HepG2 (cell line): ENCODE data around the gene PIKFYVE. TPM values are rescaled to one million over a fixed set of nuclear protein-coding genes. Genes with fewer than 3 reads are reported as not detected.
"Not testable (repeated sequence)": the region's sequence is repeated elsewhere in the genome, so short reads cannot be mapped to it uniquely, and the experiment has no call there.

Experiments used
- ATAC-seq: fragments of 200-7000 bp; cut with Tn5 transposase; 3 replicates; pipeline ENCODE4 v1.9.1; 2020; ENCODE audit warnings: mild to moderate bottlenecking, moderate library complexity
- BruUV-seq: library from RNA; stranded (reverse); fragments of 400-500 nt; replicated peaks from 2 replicates; lab custom pipeline; 2021; lab: Mats Ljungman, UMichigan
- CTCF ChIA-PET: fragments of 300-600 bp; formaldehyde crosslinking; extraction: SDS; loops from one replicate; lab custom pipeline; 2021; ENCODE audit warnings: low total read pairs, inconsistent platforms, low intra/inter-chr PET ratio; lab: Yijun Ruan, JAX
- POLR2A ChIA-PET: fragments of 350-600 bp; sonication (Branson Sonifier 250); formaldehyde crosslinking; loops from one replicate; lab custom pipeline; 2020; ENCODE audit warnings: antibody characterized with exemption, inconsistent platforms; lab: Yijun Ruan, JAX
- DNase-seq: peaks from one replicate; pipeline ENCODE4 v3.0.0-alpha.2; 2015; ENCODE audit warnings: low spot score
- FAIRE-seq: peaks from 3 replicates; lab custom pipeline; 2011; peaks lifted over from hg19 to GRCh38; lab: Jason Lieb, UNC
- H2AFZ ChIP-seq: one replicate; pipeline ENCODE4 v1.6.1; 2011; ENCODE audit warnings: low read length, inconsistent platforms
- H3K27ac ChIP-seq: fragments of 300-600 bp; 3 replicates; pipeline ENCODE4 v1.8.0; 2011; ENCODE audit warnings: mixed run types, mild to moderate bottlenecking, mixed read lengths, low read length, inconsistent platforms; ENCODE audit not compliant: insufficient read depth; ENCODE audit errors: extremely low read length
- H3K27me3 ChIP-seq, 2 experiments: fragments of 200-600 bp in 1 of 2; 2 replicates in 1 of 2; 3 replicates in 1 of 2; pipeline versions ENCODE4 v1.6.0 to v1.8.0; 2011; ENCODE audit warnings: low read length in 2 of 2, mild to moderate bottlenecking in 2 of 2, moderate library complexity in 2 of 2, inconsistent platforms in 1 of 2; ENCODE audit not compliant: insufficient read depth in 2 of 2, control insufficient read depth in 1 of 2
- H3K36me3 ChIP-seq, 2 experiments: fragments of 200-600 bp in 1 of 2; replicated peaks in 1 of 2; 2 replicates in 1 of 2; 3 replicates in 1 of 2; pipeline versions ENCODE4 v1.5.1 to v1.8.0; 2011; ENCODE audit warnings: low read length in 2 of 2, inconsistent platforms in 1 of 2; ENCODE audit not compliant: insufficient read depth in 2 of 2, control insufficient read depth in 1 of 2
- H3K4me1 ChIP-seq: 2 replicates; pipeline ENCODE4 v1.5.1; 2012; ENCODE audit warnings: low read length, inconsistent platforms; ENCODE audit not compliant: insufficient read depth
- H3K4me2 ChIP-seq: 2 replicates; pipeline ENCODE4 v1.6.0; 2011; ENCODE audit warnings: low read depth, low read length, inconsistent platforms
- H3K4me3 ChIP-seq, 3 experiments: fragments of 200-600 bp in 1 of 3; sonication (generic), shearing (Covaris generic) in 1 of 3; replicated peaks in 1 of 3; 2 replicates each; pipeline ENCODE4 v1.5.1; 2011 to 2016; ENCODE audit warnings: low read length in 3 of 3, inconsistent platforms in 2 of 3, low read depth in 2 of 3, mild to moderate bottlenecking in 2 of 3, control low read depth in 1 of 3, mixed read lengths in 1 of 3; ENCODE audit not compliant: insufficient read depth in 1 of 3
- H3K79me2 ChIP-seq: one replicate; pipeline ENCODE4 v1.6.1; 2011; ENCODE audit warnings: low read length, inconsistent platforms; ENCODE audit not compliant: insufficient read depth
- H3K9ac ChIP-seq: 2 replicates; pipeline ENCODE4 v1.6.0; 2011; ENCODE audit warnings: mild to moderate bottlenecking, low read depth, low read length, inconsistent platforms; ENCODE audit not compliant: insufficient read depth
- H3K9me3 ChIP-seq: 2 replicates; pipeline ENCODE4 v1.5.1; 2012; ENCODE audit warnings: mild to moderate bottlenecking, low read length
- H4K20me1 ChIP-seq: 2 replicates; pipeline ENCODE4 v1.6.0; 2011; ENCODE audit warnings: inconsistent platforms, mild to moderate bottlenecking, low read length, moderate library complexity; ENCODE audit not compliant: insufficient read depth
- CEBPB ChIP-seq: IDR thresholded peaks from 2 replicates; pipeline ENCODE4 v1.6.1; 2011; ENCODE audit warnings: low read depth, low read length, improper control_type of control experiment, borderline replicate concordance
- CERS6 ChIP-seq: sonication (generic); formaldehyde crosslinking; IDR thresholded peaks from 2 replicates; pipeline ENCODE4 v1.5.0; 2020; ENCODE audit warnings: missing genetic modification reagents
- GATAD1 ChIP-seq: IDR thresholded peaks from 2 replicates; pipeline ENCODE4 v1.6.1; 2016; ENCODE audit warnings: missing genetic modification reagents, missing compliant biosample characterization
- GRHL1 ChIP-seq: sonication (generic); formaldehyde crosslinking; conservative IDR thresholded peaks from 2 replicates; pipeline ENCODE4 v1.8.0; 2022; ENCODE audit warnings: missing genetic modification reagents
- GTF2F1 ChIP-seq: fragments of 150-350 bp; IDR thresholded peaks from 2 replicates; pipeline ENCODE4 v1.6.1; 2014; ENCODE audit warnings: low read length
- KDM6A ChIP-seq: IDR thresholded peaks from 2 replicates; pipeline ENCODE4 v1.6.1; 2016; ENCODE audit warnings: low read depth
- NR2F6 ChIP-seq, 2 experiments: IDR thresholded peaks; 2 replicates each; pipeline ENCODE4 v1.6.1; 2016; ENCODE audit warnings: antibody characterized with exemption in 1 of 2, mild to moderate bottlenecking in 1 of 2
- PAX8 ChIP-seq: sonication (generic); formaldehyde crosslinking; IDR thresholded peaks from 2 replicates; pipeline ENCODE4 v1.8.0; 2022; ENCODE audit warnings: mild to moderate bottlenecking, missing genetic modification reagents, borderline replicate concordance
- POGZ ChIP-seq: sonication (generic); formaldehyde crosslinking; IDR thresholded peaks from 2 replicates; pipeline ENCODE4 v1.4.0; 2020; ENCODE audit warnings: mild to moderate bottlenecking, missing genetic modification reagents
- POLR2AphosphoS2 ChIP-seq: IDR thresholded peaks from 2 replicates; pipeline ENCODE4 v1.6.1; 2011; ENCODE audit warnings: low read depth, low read length, improper control_type of control experiment
- SP1 ChIP-seq, 2 experiments: fragments of 450-650 bp in 1 of 2; sonication (generic) in 1 of 2; formaldehyde crosslinking in 1 of 2; IDR thresholded peaks; 2 replicates each; pipeline versions ENCODE4 v1.4.0 to v1.6.1; 2016 to 2020; ENCODE audit warnings: missing genetic modification reagents in 1 of 2
- ZKSCAN5 ChIP-seq: sonication (generic); formaldehyde crosslinking; IDR thresholded peaks from 2 replicates; pipeline ENCODE4 v1.5.1; 2020; ENCODE audit warnings: mild to moderate bottlenecking, missing genetic modification reagents
- ZNF20 ChIP-seq: sonication (generic); formaldehyde crosslinking; IDR thresholded peaks from 2 replicates; pipeline ENCODE4 v1.4.0; 2020; ENCODE audit warnings: mild to moderate bottlenecking, moderate library complexity, missing genetic modification reagents
- ZNF234 ChIP-seq: sonication (generic); formaldehyde crosslinking; conservative IDR thresholded peaks from 2 replicates; pipeline ENCODE4 v1.5.1; 2020; ENCODE audit warnings: mild to moderate bottlenecking, missing genetic modification reagents
- ZNF274 ChIP-seq: sonication (generic); formaldehyde crosslinking; IDR thresholded peaks from 2 replicates; pipeline ENCODE4 v1.5.1; 2020; ENCODE audit warnings: mild to moderate bottlenecking, missing genetic modification reagents
- ZNF724P ChIP-seq: sonication (generic); formaldehyde crosslinking; IDR thresholded peaks from 2 replicates; pipeline ENCODE4 v1.8.0; 2022; ENCODE audit warnings: missing genetic modification reagents, borderline replicate concordance
- ZNF775 ChIP-seq: sonication (generic); formaldehyde crosslinking; IDR thresholded peaks from 2 replicates; pipeline ENCODE4 v1.4.0; 2020; ENCODE audit warnings: missing genetic modification reagents, mild to moderate bottlenecking, moderate library complexity, borderline replicate concordance
- WGBS: methylation state at CpG from one replicate; pipeline ENCODE4 v1.1.6; 2017; ENCODE audit warnings: low lambda C conversion rate; 5-methylcytosine and 5-hydroxymethylcytosine counted together
- in situ Hi-C: cut with HindIII; loops from 2 replicates; pipeline ENCODE4 v1.10.0; 2017; ENCODE audit warnings: low pct_unique_long_range_greater_than_20kb; ENCODE audit not compliant: extremely low pct_ligation_motif_present
- intact Hi-C: fragments of 100-400 bp; cut with micrococcal nuclease; formaldehyde crosslinking; loops from one replicate; pipeline ENCODE4 v1.10.0; 2022; ENCODE audit not compliant: unreplicated experiment
- polyA plus RNA-seq, 8 experiments: library from polyadenylated mRNA; depleted of rRNA in 3 of 8; stranded (reverse) in 7 of 8; unstranded in 1 of 8; fragments of >200 nt; fragmentation: Illumina TruSeq in 4 of 8; extraction: Trizol in 4 of 8; gene quantifications; 2 replicates each; pipeline versions ENCODE4 v1.2.1 to v1.2.3, GENCODE V29; 2011 to 2016; ENCODE audit warnings: low read depth in 4 of 8, missing spikeins in 1 of 8, mixed read lengths in 1 of 8; ENCODE audit not compliant: insufficient read depth in 1 of 8
- total RNA-seq, 5 experiments: library from RNA; depleted of rRNA; stranded (reverse); fragments of >200 nt; fragmentation: Illumina TruSeq; extraction: Trizol; gene quantifications; 2 replicates each; pipeline ENCODE4 v1.2.3, GENCODE V29; 2016; ENCODE audit warnings: low read depth in 1 of 5
- TF ChIP-seq, protein P1 (sequence below): sonication (generic); formaldehyde crosslinking; IDR thresholded peaks from 2 replicates; pipeline ENCODE4 v1.4.0; 2020; ENCODE audit warnings: missing genetic modification reagents
- TF ChIP-seq, protein P2 (sequence below): sonication (generic); formaldehyde crosslinking; IDR thresholded peaks from 2 replicates; pipeline ENCODE4 v1.4.0; 2020; ENCODE audit warnings: missing genetic modification reagents, borderline replicate concordance

The PIKFYVE gene
- total and polyA plus RNA-seq, 2 of the 13 experiments (the other 11 are each of a cell fraction or from before 2014, with no cell fraction given) = 20.2 to 21.7 TPM

- TF ChIP-seq, protein P1, sequence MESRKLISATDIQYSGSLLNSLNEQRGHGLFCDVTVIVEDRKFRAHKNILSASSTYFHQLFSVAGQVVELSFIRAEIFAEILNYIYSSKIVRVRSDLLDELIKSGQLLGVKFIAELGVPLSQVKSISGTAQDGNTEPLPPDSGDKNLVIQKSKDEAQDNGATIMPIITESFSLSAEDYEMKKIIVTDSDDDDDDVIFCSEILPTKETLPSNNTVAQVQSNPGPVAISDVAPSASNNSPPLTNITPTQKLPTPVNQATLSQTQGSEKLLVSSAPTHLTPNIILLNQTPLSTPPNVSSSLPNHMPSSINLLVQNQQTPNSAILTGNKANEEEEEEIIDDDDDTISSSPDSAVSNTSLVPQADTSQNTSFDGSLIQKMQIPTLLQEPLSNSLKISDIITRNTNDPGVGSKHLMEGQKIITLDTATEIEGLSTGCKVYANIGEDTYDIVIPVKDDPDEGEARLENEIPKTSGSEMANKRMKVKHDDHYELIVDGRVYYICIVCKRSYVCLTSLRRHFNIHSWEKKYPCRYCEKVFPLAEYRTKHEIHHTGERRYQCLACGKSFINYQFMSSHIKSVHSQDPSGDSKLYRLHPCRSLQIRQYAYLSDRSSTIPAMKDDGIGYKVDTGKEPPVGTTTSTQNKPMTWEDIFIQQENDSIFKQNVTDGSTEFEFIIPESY (CRISPR knock-in tag) = peak; percentile 73
- TF ChIP-seq ZNF775 = peak; percentile 80; the same call in 1 of the 2 replicates
- TF ChIP-seq ZNF274 (CRISPR knock-in tag) = no peak; the same call in 1 of the 2 replicates
- TF ChIP-seq, protein P2, sequence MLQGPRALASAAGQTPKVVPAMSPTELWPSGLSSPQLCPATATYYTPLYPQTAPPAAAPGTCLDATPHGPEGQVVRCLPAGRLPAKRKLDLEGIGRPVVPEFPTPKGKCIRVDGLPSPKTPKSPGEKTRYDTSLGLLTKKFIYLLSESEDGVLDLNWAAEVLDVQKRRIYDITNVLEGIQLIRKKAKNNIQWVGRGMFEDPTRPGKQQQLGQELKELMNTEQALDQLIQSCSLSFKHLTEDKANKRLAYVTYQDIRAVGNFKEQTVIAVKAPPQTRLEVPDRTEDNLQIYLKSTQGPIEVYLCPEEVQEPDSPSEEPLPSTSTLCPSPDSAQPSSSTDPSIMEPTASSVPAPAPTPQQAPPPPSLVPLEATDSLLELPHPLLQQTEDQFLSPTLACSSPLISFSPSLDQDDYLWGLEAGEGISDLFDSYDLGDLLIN = no peak
- peak; percentile 96 for TF ChIP-seq POGZ
- TF ChIP-seq GTF2F1 = no peak
- no peak for TF ChIP-seq CERS6 (CRISPR knock-in tag)
- no peak for TF ChIP-seq GRHL1 (CRISPR knock-in tag)
- TF ChIP-seq PAX8 (CRISPR knock-in tag) = no peak
- TF ChIP-seq ZKSCAN5 = no peak
- no peak for TF ChIP-seq ZNF234 (CRISPR knock-in tag)
- TF ChIP-seq POLR2AphosphoS2 = peak; percentile 90
- TF ChIP-seq CEBPB = no peak
- no peak for TF ChIP-seq SP1 (IDR thresholded peaks at IDR 0.05)
- TF ChIP-seq SP1 (CRISPR knock-in tag; IDR thresholded peaks at IDR 0.05) = peak; percentile 81
- no peak for TF ChIP-seq KDM6A
- TF ChIP-seq GATAD1 = peak; percentile 89
- peak; percentile 88 for TF ChIP-seq NR2F6 (IDR thresholded peaks at IDR 0.05)
- peak; percentile 97 for TF ChIP-seq NR2F6 (CRISPR knock-in tag; IDR thresholded peaks at IDR 0.05)
- TF ChIP-seq ZNF724P (CRISPR knock-in tag) = no peak
- TF ChIP-seq ZNF20 = no peak
Observed at GRCh38 chr2:208265801-208266552, at the start of gene PIKFYVE (continued).

DNA sequence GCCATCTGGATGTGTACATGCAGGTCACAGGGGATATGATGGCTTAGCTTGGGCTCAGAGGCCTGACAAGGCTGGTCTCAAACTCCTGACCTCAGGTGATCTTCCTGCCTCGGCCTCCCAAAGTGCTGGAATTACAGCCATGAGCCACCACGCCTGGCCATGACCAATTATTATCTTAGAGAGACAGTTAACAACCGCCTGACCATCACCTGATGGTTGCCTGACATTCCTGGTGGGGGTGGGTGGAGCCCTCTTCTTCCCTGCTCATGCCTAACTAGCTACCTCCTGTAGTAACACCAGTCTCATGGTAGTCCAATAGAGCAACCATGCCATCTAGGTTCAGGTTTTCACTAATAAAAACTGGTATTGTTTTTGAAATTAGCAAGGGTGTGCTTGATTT lies 44.2 kb upstream of the PIKFYVE start:
- H4K20me1 ChIP-seq, H3K36me3 ChIP-seq, H3K9me3 ChIP-seq, in situ Hi-C loops, DNase-seq, H3K4me2 ChIP-seq, intact Hi-C loops, BruUV-seq, H3K4me3 ChIP-seq, CTCF ChIA-PET, FAIRE-seq, H2AFZ ChIP-seq, H3K9ac ChIP-seq, H3K79me2 ChIP-seq, H3K4me1 ChIP-seq, ATAC-seq, H3K27ac ChIP-seq, H3K27me3 ChIP-seq: not testable (repeated sequence)
- POLR2A ChIA-PET = interaction anchor here (1.4 kb wide), 1 partner anchor 33 kb away, joined by 3 read pairs; the partner anchor contains the start of gene IDH1
- WGBS = 13% methylated on average over 3 of the region's 3 CpGs
